Inferior parietal cortex (tissue), 1 donor: ENCODE results near the gene SEMA3C.

ENCODE experiments used
- DNase-seq: peaks from one replicate; pipeline ENCODE4 v3.0.0-alpha.2; 2016; ENCODE audit errors: extremely low spot score

The SEMA3C gene

DNA sequence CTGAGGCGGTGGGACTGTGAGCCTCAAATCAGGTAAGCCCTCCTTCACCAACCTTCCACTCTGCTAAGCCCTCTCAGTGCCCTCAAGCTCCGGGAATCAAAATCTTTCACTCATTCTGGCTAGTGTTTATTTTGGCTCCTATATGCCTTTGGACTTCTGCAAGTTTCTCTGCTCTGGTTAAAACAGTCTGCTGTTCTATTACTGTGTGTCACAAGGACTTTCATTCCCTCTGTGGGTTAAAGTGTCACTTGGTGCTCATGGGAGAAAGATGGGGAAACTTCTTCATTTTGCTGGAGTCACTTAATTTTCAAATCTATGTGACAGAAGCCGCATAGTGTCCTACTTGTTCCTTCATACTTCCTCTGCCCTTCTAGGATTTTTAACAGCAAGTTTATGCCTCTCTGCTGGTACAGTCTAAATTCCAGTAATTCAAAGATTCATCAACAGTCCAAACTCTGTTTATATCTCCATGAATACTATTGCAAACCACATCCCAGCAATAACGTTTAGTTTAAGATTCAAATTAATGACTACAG lies 219.1 kb downstream of the SEMA3C start:
- no peak for DNase-seq

DNA sequence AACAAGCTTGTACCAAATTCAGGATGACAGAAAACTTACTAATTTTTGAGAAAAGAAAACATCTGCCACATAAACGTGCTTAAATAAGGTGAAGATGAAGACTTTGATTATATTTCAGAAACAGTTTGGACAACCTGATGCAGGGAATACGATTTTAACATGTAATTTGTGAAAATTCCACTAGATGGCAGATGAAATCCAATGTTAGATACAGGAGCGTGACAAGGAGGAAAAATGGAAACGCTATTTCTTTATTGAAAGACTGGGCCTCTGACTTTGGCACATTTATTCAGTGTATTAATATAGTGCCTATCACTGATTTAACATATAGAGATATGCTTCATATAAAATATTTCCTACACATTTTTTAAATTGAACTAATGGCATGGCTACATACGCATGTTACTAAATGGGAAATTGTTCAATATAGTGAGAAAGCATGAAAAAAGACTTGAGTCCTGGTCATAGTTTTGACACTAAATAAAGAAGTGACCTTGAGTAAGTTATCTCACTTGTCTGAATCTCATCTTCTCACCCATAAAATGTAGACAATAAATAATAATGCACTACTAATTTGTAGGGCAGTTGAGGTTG lies 219.7 kb downstream of the SEMA3C start:
- DNase-seq: peak; percentile 88
